GM12878 (cell line): ENCODE measurements around the gene TCP11L1.

Source experiments
- CEBPB ChIP-seq, 2 experiments: fragments of 150-350 bp in 1 of 2; IDR thresholded peaks; 2 replicates each; pipeline ENCODE4 v1.6.1; 2012 to 2014; ENCODE audit warnings: low read depth in 2 of 2, low read length in 2 of 2, borderline replicate concordance in 1 of 2, inconsistent platforms in 1 of 2
- CTCF ChIP-seq, 3 experiments: IDR thresholded peaks in 2 of 3; conservative IDR thresholded peaks in 1 of 3; 2 replicates each; pipeline ENCODE4 v1.5.1; 2011; ENCODE audit warnings: low read depth in 3 of 3, low read length in 3 of 3, mild to moderate bottlenecking in 3 of 3, control low read depth in 2 of 3, moderate library complexity in 2 of 3, inconsistent platforms in 1 of 3, mixed read lengths in 1 of 3; ENCODE audit not compliant: control insufficient read depth in 2 of 3, insufficient read depth in 1 of 3; ENCODE audit errors: extremely low read depth in 1 of 3
- EGR1 ChIP-seq, 2 experiments: IDR thresholded peaks; 1 replicate in 1 of 2; 2 replicates in 1 of 2; pipeline ENCODE4 v1.6.1; 2011 to 2012; ENCODE audit warnings: low read depth in 2 of 2, low read length in 2 of 2, borderline replicate concordance in 1 of 2, mild to moderate bottlenecking in 1 of 2, moderate library complexity in 1 of 2
- POLR2A ChIP-seq: IDR thresholded peaks from 2 replicates; pipeline ENCODE4 v1.6.1; 2011; ENCODE audit warnings: low read depth, mild to moderate bottlenecking, low read length
- SMARCA5 ChIP-seq: fragments of 450-650 bp; IDR thresholded peaks from 2 replicates; pipeline ENCODE4 v1.6.1; 2017; ENCODE audit warnings: mild to moderate bottlenecking
- TCF12 ChIP-seq: IDR thresholded peaks from 2 replicates; pipeline ENCODE4 v1.6.1; 2011; ENCODE audit warnings: low read depth, mild to moderate bottlenecking, low read length

- TF ChIP-seq POLR2A, result no peak
- no peak for TF ChIP-seq SMARCA5
- TF ChIP-seq CTCF (IDR thresholded peaks at IDR 0.05 in 2 of 3, conservative IDR thresholded peaks at IDR 0.05 in 1 of 3; ENCODE audit: control insufficient read depth in 2 of 3, extremely low read depth in 1 of 3, insufficient read depth in 1 of 3, low read depth in 3 of 3, low read length in 3 of 3), result no peak
- no peak for TF ChIP-seq CEBPB (IDR thresholded peaks at IDR 0.05; ENCODE audit: borderline replicate concordance in 1 of 2, low read depth in 2 of 2, low read length in 2 of 2)
- no peak for TF ChIP-seq EGR1 (IDR thresholded peaks at IDR 0.05; ENCODE audit: borderline replicate concordance in 1 of 2, low read depth in 2 of 2, low read length in 2 of 2)
- no peak for TF ChIP-seq TCF12
Observed at GRCh38 chr11:33021937-33022336, 17.4 kb upstream of the TCP11L1 start.
